Stimulated activated CD8-positive, alpha-beta memory T cell treated with anti-CD3 and anti-CD28 coated beads, Interleukin-15, amount 100 ng/mL, for 48 hours (primary cell): ENCODE results near the gene DIS3L2.
"Not testable (repeated sequence)": the region's sequence is repeated elsewhere in the genome, so short reads cannot be mapped to it uniquely, and the experiment has no call there.

Experiments used
- DNase-seq, 2 donors: peaks; one replicate each; pipeline ENCODE4 v3.0.0-alpha.2; 2020; ENCODE audit warnings: low read depth in 2 of 2

DIS3L2 gene

DNA sequence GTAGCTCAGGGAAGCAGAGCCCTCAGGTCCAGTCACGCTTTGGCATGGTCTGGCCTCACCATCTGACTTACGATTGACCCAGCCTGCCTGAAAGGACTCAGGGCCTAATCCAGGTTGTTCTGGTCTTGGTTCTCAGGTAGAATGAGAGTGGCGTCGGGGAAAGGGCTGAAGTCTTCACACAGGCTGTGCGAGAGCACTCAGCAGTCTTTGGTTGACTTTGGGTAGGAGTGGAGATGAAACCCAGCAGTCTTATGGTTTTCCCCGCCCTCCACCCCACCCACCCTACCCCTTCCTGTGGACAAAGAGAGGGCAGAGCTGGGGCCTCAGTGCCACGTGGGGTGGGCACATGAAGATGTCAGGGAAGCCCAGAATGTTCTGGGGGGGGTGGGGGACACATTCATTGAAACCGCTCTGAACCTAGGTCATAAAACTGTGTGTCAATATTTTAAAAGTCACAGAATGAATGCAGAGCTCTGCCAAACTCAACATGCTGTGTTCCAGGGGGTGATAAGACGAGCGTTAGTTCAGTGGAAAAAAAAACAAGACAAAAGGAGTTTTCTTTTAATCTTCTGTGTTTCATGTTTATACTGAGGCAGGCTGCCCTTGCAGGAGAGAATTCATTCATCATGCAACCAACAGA lies 358.4 kb downstream of the DIS3L2 start:
- no peak for DNase-seq

DNA sequence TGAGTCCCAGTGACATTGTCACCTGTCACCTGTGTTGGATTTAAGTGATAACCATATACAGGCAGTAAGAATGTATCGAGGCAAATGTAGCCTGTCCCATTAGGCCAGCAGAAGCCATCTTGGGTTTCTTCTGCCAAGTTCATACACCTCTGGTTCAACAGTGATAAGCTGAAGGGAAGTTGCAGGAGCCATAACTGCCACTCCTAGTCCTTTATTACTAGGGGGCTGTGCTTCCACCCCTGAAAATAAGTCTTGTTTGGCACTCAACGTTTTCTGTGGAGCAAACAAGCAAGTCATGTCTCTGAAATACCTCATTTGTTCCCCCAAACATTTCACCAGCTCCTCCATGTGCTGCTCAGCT lies 358.9 kb downstream of the DIS3L2 start:
- no peak for DNase-seq

GRCh38 chr2:232321156-232321816 lies 359.8 kb downstream of the DIS3L2 start:
- peak; percentile 56 to 63 for DNase-seq

GRCh38 chr2:232321817-232322559 lies 360.5 kb downstream of the DIS3L2 start:
- DNase-seq: no peak

GRCh38 chr2:232322560-232323327 lies 361.2 kb downstream of the DIS3L2 start:
- no peak for DNase-seq

DNA sequence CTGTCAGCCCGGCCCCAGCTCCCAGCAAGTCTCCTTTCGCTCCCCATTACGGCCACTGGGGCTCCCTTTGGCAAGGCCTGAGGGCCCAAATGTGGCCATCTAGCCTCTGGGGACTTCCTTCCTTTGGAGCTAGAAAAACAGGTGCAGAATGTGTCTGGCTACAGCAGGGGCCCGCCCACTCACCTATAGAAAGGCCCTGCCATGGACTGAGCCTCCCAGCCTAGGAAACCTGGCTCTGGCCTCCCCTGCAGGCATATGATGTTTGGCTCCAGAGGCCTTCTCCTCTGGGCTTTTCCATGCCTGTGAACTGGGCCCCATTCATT lies 361.8 kb downstream of the DIS3L2 start:
- no peak for DNase-seq

GRCh38 chr2:232323967-232324366 lies 362.5 kb downstream of the DIS3L2 start:
- DNase-seq: not testable (repeated sequence)

GRCh38 chr2:232324778-232325177 lies 363.3 kb downstream of the DIS3L2 start:
- no peak for DNase-seq

DNA sequence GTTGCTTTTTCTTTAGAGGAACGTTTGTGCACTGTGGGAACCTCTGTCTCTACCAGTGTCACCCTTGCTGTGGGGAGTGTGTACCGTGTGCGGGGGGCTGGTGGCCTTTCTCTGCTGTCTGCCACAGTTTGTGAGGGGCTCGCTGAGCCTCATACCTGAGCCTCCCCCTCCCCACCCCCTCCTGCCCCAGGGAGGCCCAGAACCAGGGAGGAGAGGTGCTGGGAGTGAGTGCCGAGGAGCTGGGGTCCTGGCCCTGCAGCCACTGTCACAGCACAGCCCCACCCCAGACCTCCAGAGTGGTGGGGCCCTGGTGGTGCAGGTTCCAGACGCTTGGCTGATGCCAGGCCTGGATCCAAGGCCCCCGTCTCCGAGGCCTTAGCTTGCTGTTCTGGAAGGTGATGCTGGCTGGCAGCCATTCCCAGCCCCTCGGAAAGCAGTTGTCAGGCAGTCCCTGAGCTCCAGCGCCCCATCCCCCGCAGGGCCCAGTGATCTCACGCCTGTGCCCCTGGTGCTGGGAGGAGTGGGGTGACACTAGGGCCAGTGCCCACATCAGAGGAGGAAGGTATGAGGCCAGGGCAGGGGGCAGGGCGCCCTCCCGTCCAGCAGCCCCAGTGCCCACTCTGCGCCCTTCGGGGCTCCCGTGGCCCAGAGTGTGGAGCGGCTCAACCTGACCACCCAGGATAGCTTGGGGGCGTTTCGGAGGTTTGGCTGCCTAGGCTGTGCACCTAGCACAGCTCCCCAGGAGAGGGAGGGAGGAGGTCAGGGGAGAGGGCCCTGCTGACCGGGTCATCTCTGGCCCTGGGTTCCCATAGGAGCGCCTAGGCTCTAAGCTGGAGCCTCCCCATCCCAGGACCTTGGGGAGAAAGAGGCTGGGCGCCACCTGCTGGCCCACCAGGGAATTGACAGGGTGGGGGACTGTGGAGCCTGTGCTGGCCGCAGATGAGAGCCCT lies 364.1 kb downstream of the DIS3L2 start:
- no peak for DNase-seq

DNA sequence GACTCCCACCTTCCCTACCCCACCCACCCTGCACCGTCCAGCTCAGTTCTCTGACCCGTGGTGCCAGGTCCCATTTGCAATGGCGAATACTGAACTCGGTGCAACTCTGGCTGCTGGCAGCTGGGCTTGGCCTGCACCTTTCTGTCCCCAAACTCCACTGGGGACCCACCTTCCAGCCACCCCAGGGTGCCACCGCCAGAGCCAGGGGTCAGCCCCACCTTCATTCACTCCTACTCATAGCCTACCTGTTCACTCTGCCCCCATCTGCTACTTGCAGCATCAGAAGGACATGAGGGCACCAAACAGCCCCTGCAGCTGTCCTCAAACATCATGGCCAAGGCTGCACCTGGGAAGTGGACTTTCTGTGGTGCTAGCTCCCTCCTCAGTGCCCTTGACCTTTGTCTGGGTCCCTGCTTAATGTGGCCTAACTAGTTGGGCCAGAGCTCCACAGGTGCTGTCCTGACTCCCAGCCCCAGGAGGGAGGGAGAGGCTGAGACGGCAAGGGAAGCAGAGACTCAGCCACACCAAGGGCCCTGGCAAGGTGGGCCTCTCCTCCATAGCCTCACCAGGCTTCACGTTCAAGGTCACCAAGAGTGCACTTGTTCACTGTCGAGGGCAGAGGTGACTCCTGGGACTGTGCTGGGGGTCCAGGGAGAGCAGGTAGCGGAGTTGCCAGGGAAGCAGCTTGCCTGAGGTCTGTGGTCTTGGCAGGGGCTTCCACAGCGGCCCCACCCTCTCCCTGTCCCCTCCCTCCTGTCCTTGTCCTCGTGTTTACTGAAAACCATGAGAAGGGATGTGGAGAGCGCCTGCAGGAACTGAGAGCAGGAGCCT lies 365.0 kb downstream of the DIS3L2 start:
- not testable (repeated sequence) for DNase-seq

GRCh38 chr2:232327105-232328031 lies 365.9 kb downstream of the DIS3L2 start:
- DNase-seq: peak; percentile 63 to 72

GRCh38 chr2:232328032-232328422 lies 366.5 kb downstream of the DIS3L2 start:
- DNase-seq: no peak

- DNase-seq: no peak
Measured at GRCh38 chr2:232328516-232329460, 367.3 kb downstream of the DIS3L2 start.

- DNase-seq: no peak
Measured at GRCh38 chr2:232329716-232330067, 368.2 kb downstream of the DIS3L2 start.

- no peak for DNase-seq
Measured at GRCh38 chr2:232330068-232330999, 368.8 kb downstream of the DIS3L2 start.

DNA sequence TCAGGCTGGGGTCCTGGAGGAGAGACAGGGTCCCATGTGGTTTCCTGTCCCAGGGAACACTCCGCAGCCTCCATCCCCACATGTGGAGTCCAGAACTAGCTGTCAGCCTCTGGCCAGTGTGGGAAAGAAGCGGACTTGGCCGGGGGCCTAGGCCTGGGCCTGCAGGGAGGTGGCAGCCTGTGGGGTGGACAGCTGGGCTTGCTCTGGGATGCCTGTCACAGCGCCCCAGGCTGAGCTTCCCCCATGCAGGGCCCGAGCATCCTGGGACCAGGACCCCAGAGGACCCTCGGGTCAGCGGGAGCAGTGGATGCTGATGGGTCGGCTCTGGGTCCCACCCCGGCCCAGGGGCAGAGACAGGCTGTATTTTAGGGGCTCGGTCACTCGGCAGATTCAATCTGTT lies 369.5 kb downstream of the DIS3L2 start:
- not testable (repeated sequence) for DNase-seq

DNA sequence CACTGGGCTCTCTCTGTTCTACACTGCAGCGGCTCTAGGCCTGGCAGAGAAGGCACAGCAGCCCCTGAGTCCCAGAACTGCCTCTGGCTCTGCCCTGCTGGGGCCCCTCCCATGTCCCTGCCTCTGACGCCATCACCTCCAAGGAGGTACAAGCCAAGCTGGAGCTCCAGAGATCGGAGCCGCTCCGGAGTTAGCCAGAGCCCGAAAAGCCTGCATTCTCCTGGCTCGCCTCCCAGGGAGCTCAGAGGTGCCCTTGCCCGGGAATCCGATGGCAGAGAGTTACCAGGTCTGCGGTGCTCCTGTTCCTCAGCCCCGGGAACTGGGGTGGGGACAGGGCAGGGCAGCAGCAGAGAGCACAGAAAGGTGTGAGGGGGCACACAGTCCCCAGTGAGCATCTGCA lies 370.1 kb downstream of the DIS3L2 start:
- DNase-seq: not testable (repeated sequence)
